ENCODE results near the gene DHRS13.
A peak's percentile ranks its signal among the peaks of the same experiment; 100 is the strongest.
"Not testable (repeated sequence)": the region's sequence is repeated elsewhere in the genome, so short reads cannot be mapped to it uniquely, and the experiment has no call there.

The DHRS13 gene

GRCh38 chr17:28856028-28856574 lies 46.8 kb downstream of the DHRS13 start:
- no peak for DNase-seq

GRCh38 chr17:28855336-28855679 lies 47.6 kb downstream of the DHRS13 start:
- no peak for DNase-seq

- peak; percentile 97 for DNase-seq
Measured at GRCh38 chr17:28854457-28855335, 48.2 kb downstream of the DHRS13 start, which contains the start of gene ERAL1. Gene ERAL1, plus strand, starts transcription at chr17:28855016. Its CDS starts 19 bp downstream, at chr17:28855035.

GRCh38 chr17:28853295-28853694 lies 49.6 kb downstream of the DHRS13 start:
- DNase-seq = no peak

GRCh38 chr17:28849281-28849680 lies 53.6 kb downstream of the DHRS13 start:
- no peak for DNase-seq

GRCh38 chr17:28848667-28849066 lies 54.2 kb downstream of the DHRS13 start:
- not testable (repeated sequence) for DNase-seq

All from islet precursor cell (in vitro differentiated cells).